DND-41 (cell line): Measurements from ENCODE around the gene UROC1.

Experiments used
- ATAC-seq: fragments of 200-7000 bp; cut with Tn5 transposase; 3 replicates; pipeline ENCODE4 v1.9.1; 2021; ENCODE audit warnings: low read depth; ENCODE audit not compliant: insufficient read depth
- DNase-seq: peaks from one replicate; pipeline ENCODE4 v3.0.0-alpha.2; 2020
- H2AFZ ChIP-seq: 2 replicates; pipeline ENCODE4 v1.6.0; 2012; ENCODE audit warnings: low read depth, low read length
- H3K27ac ChIP-seq: 2 replicates; pipeline ENCODE4 v1.5.1; 2012; ENCODE audit warnings: low read length, inconsistent platforms
- H3K27me3 ChIP-seq: fragments of 200-600 bp; sonication (generic); 2 replicates; pipeline ENCODE4 v1.6.0; 2012; ENCODE audit warnings: low read length, mild to moderate bottlenecking, inconsistent platforms; ENCODE audit not compliant: insufficient read depth, poor library complexity
- H3K36me3 ChIP-seq: 2 replicates; pipeline ENCODE4 v1.5.1; 2012; ENCODE audit warnings: low read length, inconsistent platforms; ENCODE audit not compliant: insufficient read depth
- H3K4me1 ChIP-seq: 2 replicates; pipeline ENCODE4 v1.5.1; 2012; ENCODE audit warnings: mild to moderate bottlenecking, low read length; ENCODE audit not compliant: insufficient read depth
- H3K4me2 ChIP-seq: 2 replicates; pipeline ENCODE4 v1.6.0; 2012; ENCODE audit warnings: mild to moderate bottlenecking, moderate library complexity, low read length, inconsistent platforms; ENCODE audit not compliant: insufficient read depth
- H3K4me3 ChIP-seq, 2 experiments: fragments of 200-600 bp in 1 of 2; shearing (Covaris generic) in 1 of 2; 2 replicates each; pipeline ENCODE4 v1.5.1; 2012 to 2016; ENCODE audit warnings: inconsistent platforms in 2 of 2, low read length in 2 of 2, mild to moderate bottlenecking in 2 of 2, low read depth in 1 of 2, moderate library complexity in 1 of 2
- H3K79me2 ChIP-seq: 2 replicates; pipeline ENCODE4 v1.6.0; 2012; ENCODE audit warnings: low read length, inconsistent platforms; ENCODE audit not compliant: insufficient read depth
- H3K9ac ChIP-seq: 2 replicates; pipeline ENCODE4 v1.6.0; 2012; ENCODE audit warnings: low read depth, mild to moderate bottlenecking, inconsistent platforms, low read length, moderate library complexity
- H3K9me3 ChIP-seq: 2 replicates; pipeline ENCODE4 v1.5.1; 2012; ENCODE audit warnings: low read length, moderate library complexity, mild to moderate bottlenecking, inconsistent platforms; ENCODE audit not compliant: insufficient read depth, severe bottlenecking
- H4K20me1 ChIP-seq: 2 replicates; pipeline ENCODE4 v1.6.0; 2012; ENCODE audit warnings: low read length; ENCODE audit not compliant: insufficient read depth
- EZH2 ChIP-seq: IDR thresholded peaks from 3 replicates; pipeline ENCODE4 v1.6.1; 2012; ENCODE audit warnings: borderline replicate concordance, low read depth, mild to moderate bottlenecking, moderate library complexity, low read length, inconsistent platforms; ENCODE audit not compliant: severe bottlenecking
- TF ChIP-seq, protein P1 (sequence below): IDR thresholded peaks from 2 replicates; pipeline ENCODE4 v1.5.1; 2012; ENCODE audit warnings: borderline replicate concordance, low read length, moderate library complexity, mild to moderate bottlenecking; ENCODE audit not compliant: poor library complexity, severe bottlenecking; ENCODE audit errors: extremely low read depth

UROC1 gene

GRCh38 chr3:126445506-126445905, 72.1 kb downstream of the UROC1 start:
- TF ChIP-seq EZH2, result no peak
- TF ChIP-seq, protein P1, sequence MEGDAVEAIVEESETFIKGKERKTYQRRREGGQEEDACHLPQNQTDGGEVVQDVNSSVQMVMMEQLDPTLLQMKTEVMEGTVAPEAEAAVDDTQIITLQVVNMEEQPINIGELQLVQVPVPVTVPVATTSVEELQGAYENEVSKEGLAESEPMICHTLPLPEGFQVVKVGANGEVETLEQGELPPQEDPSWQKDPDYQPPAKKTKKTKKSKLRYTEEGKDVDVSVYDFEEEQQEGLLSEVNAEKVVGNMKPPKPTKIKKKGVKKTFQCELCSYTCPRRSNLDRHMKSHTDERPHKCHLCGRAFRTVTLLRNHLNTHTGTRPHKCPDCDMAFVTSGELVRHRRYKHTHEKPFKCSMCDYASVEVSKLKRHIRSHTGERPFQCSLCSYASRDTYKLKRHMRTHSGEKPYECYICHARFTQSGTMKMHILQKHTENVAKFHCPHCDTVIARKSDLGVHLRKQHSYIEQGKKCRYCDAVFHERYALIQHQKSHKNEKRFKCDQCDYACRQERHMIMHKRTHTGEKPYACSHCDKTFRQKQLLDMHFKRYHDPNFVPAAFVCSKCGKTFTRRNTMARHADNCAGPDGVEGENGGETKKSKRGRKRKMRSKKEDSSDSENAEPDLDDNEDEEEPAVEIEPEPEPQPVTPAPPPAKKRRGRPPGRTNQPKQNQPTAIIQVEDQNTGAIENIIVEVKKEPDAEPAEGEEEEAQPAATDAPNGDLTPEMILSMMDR, result no peak
- no peak for ATAC-seq
- no peaks in the 10 kb centered on the region for H3K4me1 ChIP-seq

GRCh38 chr3:126442856-126443242, 74.7 kb downstream of the UROC1 start:
- Histone ChIP-seq H3K4me3 (no peak overlapping the region), H4K20me1 (peaks cover 13% of the 10 kb centered on the region), H3K36me3 (peaks cover 65% of the 10 kb centered on the region), H3K4me1 (no peaks in the 10 kb centered on the region), H3K9me3 (no peaks in the 10 kb centered on the region), H3K9ac (no peak overlapping the region), H3K4me2 (no peak overlapping the region), H3K27me3 (no peaks in the 10 kb centered on the region), H3K27ac (no peak overlapping the region), H2AFZ (no peak overlapping the region), H3K79me2 (no peaks in the 10 kb centered on the region)
- TF ChIP-seq, protein P1, result no peak
- TF ChIP-seq EZH2, result no peak
- no peak for DNase-seq
- no peak for ATAC-seq

More at GRCh38 chr3:126445506-126445905, 72.1 kb downstream of the UROC1 start:
- peaks cover 32% of the 10 kb centered on the region for H4K20me1 ChIP-seq
- no peak overlapping the region for H3K27ac ChIP-seq
- H3K4me3 ChIP-seq, result no peak overlapping the region
- peaks cover 61% of the 10 kb centered on the region for H3K36me3 ChIP-seq
- H3K9me3 ChIP-seq, result no peaks in the 10 kb centered on the region
- H3K79me2 ChIP-seq, result no peaks in the 10 kb centered on the region
- no peak for DNase-seq
- H3K4me2 ChIP-seq, result no peak overlapping the region
- no peaks in the 10 kb centered on the region for H3K27me3 ChIP-seq
- H3K9ac ChIP-seq, result no peak overlapping the region
- no peak overlapping the region for H2AFZ ChIP-seq

- peaks cover 11% of the 10 kb centered on the region for H4K20me1 ChIP-seq
- ATAC-seq, result no peak
- no peak for DNase-seq
Observed at GRCh38 chr3:126442094-126442855, 75.3 kb downstream of the UROC1 start.

More at GRCh38 chr3:126442094-126442855, 75.3 kb downstream of the UROC1 start:
- Histone ChIP-seq H3K4me3 (no peak overlapping the region), H3K27ac (no peak overlapping the region), H3K4me2 (no peak overlapping the region), H3K4me1 (no peaks in the 10 kb centered on the region), H3K9me3 (no peaks in the 10 kb centered on the region), H3K27me3 (no peaks in the 10 kb centered on the region), H3K79me2 (no peaks in the 10 kb centered on the region), H3K9ac (no peak overlapping the region), H3K36me3 (peaks cover 66% of the 10 kb centered on the region), H2AFZ (no peak overlapping the region)
- TF ChIP-seq, protein P1, result no peak
- TF ChIP-seq EZH2, result no peak
